Endodermal cell (in vitro differentiated cells): ENCODE results near the gene PRKCZ. TPM values are rescaled to one million over a fixed set of nuclear protein-coding genes. Genes with fewer than 3 reads are reported as not detected.

ENCODE experiments used
- DNase-seq: peaks from one replicate; pipeline ENCODE4 v3.0.0-alpha.2; 2017
- H3K27ac ChIP-seq: 2 replicates; pipeline ENCODE4 v1.5.1; 2013; ENCODE audit warnings: mild to moderate bottlenecking, low read depth, low read length, moderate library complexity
- H3K27me3 ChIP-seq: 2 replicates; pipeline ENCODE4 v1.6.1; 2013; ENCODE audit warnings: mild to moderate bottlenecking, low read length, moderate library complexity; ENCODE audit not compliant: insufficient read depth, control insufficient read depth, poor library complexity, severe bottlenecking
- H3K36me3 ChIP-seq: 2 replicates; pipeline ENCODE4 v1.7.0; 2013; ENCODE audit warnings: mild to moderate bottlenecking, low read length, moderate library complexity; ENCODE audit not compliant: control insufficient read depth, insufficient read depth
- H3K4me1 ChIP-seq: one replicate; pipeline ENCODE4 v1.7.0; 2013; ENCODE audit warnings: low read length; ENCODE audit not compliant: control insufficient read depth, insufficient read depth
- H3K4me3 ChIP-seq: 2 replicates; pipeline ENCODE4 v1.5.1; 2013; ENCODE audit warnings: mild to moderate bottlenecking, low read length, moderate library complexity
- H3K9ac ChIP-seq: 2 replicates; pipeline ENCODE4 v1.6.1; 2013; ENCODE audit warnings: mild to moderate bottlenecking, low read length, moderate library complexity; ENCODE audit not compliant: poor library complexity, severe bottlenecking; ENCODE audit errors: extremely low read depth
- H3K9me3 ChIP-seq: 2 replicates; pipeline ENCODE4 v1.6.1; 2013; ENCODE audit warnings: mild to moderate bottlenecking, low read length, moderate library complexity; ENCODE audit not compliant: control insufficient read depth
- H3K27ac Mint-ChIP-seq: 2 replicates; pipeline ENCODE4 v1.8.0; 2020; ENCODE audit warnings: mixed read lengths
- H3K27me3 Mint-ChIP-seq: 2 replicates; pipeline ENCODE4 v1.8.0; 2021; ENCODE audit warnings: mild to moderate bottlenecking, mixed read lengths; ENCODE audit not compliant: insufficient read depth
- H3K36me3 Mint-ChIP-seq: 2 replicates; pipeline ENCODE4 v1.8.0; 2020; ENCODE audit warnings: low read depth, mixed read lengths
- H3K4me1 Mint-ChIP-seq: 2 replicates; pipeline ENCODE4 v1.8.0; 2020; ENCODE audit warnings: mixed read lengths
- H3K4me3 Mint-ChIP-seq: 2 replicates; pipeline ENCODE4 v1.8.0; 2020; ENCODE audit warnings: mild to moderate bottlenecking, moderate library complexity, mixed read lengths
- H3K9me3 Mint-ChIP-seq: 2 replicates; pipeline ENCODE4 v1.8.0; 2020; ENCODE audit warnings: mild to moderate bottlenecking, mixed read lengths
- WGBS, 2 experiments: methylation state at CpG; one replicate each; pipeline versions ENCODE4 v1.1.5 to v1.1.7; 2013; ENCODE audit warnings: missing lambda C conversion rate in 2 of 2, mixed read lengths in 1 of 2; ENCODE audit not compliant: insufficient coverage in 1 of 2, insufficient read length in 1 of 2; 5-methylcytosine and 5-hydroxymethylcytosine counted together
- total RNA-seq, 2 donors: library from RNA; stranded (reverse); fragmentation: NEBNext Ultra II Directional in 1 of 2; extraction: Animal tissue kit (Norgen Biotek cat#: 25700) in 1 of 2; gene quantifications; 2 replicates in 1 of 2; 3 replicates in 1 of 2; pipeline ENCODE4 v1.2.1, GENCODE V29; 2021
- TF ChIP-seq, protein P1 (sequence below): fragments of 200-600 bp; sonication (generic); conservative IDR thresholded peaks from 2 replicates; pipeline ENCODE4 v1.5.0; 2021; ENCODE audit warnings: antibody characterized with exemption, mild to moderate bottlenecking

The PRKCZ gene
- total RNA-seq, 2 donors from 2014 or later: 49.9 to 68.5 TPM

DNA sequence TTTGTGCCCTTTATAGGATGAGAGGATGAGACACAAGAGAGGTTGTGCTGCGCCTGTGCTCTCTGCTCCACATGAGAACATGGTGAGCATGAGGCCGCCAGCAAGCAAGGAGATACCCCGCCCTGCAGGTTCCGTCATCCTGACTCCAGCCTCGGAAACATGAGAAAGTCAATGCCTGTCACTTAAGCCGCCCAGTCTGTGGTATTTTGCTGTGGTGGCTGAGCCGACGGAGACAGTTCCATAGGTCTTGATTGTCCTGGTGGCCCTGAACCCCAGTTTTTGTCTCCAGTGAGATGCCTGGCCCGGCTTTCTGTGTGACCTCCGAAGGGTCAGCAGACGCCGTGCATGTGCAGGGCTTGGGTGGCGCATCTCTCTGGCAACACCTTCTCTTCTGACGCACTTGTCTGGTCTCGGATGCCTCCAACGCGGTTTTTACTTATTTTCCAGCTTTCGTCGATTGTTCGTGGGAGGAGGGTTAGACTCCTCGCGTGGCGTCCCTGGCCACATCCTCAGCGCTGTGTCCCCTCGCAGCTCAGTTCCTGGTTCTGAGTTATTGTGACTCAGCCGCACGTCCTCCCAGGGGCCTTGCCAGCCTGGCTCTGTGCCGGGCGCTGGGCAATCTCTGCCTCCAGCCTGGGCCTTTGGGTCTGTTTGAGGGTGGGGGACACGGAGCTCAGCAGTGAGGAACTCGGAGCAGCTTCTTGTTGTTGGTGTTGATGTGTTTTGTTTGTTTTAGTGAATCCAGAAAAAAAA, 74.4 kb downstream of the PRKCZ start:
- peaks cover 6% of the 10 kb centered on the region for H3K9me3 ChIP-seq
- no peaks in the 10 kb centered on the region for H3K4me1 ChIP-seq
- H3K36me3 ChIP-seq: no peaks in the 10 kb centered on the region
- Mint-ChIP-seq H3K4me3 (no peak overlapping the region), H3K4me1 (no peaks in the 10 kb centered on the region), H3K27me3 (no peaks in the 10 kb centered on the region), H3K36me3 (peaks cover 22% of the 10 kb centered on the region), H3K9me3 (peaks cover 22% of the 10 kb centered on the region), H3K27ac (no peak overlapping the region)
- WGBS, 2 experiments: 96% methylated on average over 22 to 31 of the region's 31 CpGs
- H3K9ac ChIP-seq: no peak overlapping the region
- no peaks in the 10 kb centered on the region for H3K27me3 ChIP-seq
- no peak overlapping the region for H3K27ac ChIP-seq
- TF ChIP-seq, protein P1, sequence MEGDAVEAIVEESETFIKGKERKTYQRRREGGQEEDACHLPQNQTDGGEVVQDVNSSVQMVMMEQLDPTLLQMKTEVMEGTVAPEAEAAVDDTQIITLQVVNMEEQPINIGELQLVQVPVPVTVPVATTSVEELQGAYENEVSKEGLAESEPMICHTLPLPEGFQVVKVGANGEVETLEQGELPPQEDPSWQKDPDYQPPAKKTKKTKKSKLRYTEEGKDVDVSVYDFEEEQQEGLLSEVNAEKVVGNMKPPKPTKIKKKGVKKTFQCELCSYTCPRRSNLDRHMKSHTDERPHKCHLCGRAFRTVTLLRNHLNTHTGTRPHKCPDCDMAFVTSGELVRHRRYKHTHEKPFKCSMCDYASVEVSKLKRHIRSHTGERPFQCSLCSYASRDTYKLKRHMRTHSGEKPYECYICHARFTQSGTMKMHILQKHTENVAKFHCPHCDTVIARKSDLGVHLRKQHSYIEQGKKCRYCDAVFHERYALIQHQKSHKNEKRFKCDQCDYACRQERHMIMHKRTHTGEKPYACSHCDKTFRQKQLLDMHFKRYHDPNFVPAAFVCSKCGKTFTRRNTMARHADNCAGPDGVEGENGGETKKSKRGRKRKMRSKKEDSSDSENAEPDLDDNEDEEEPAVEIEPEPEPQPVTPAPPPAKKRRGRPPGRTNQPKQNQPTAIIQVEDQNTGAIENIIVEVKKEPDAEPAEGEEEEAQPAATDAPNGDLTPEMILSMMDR: no peak
- H3K4me3 ChIP-seq: no peak overlapping the region
- no peak for DNase-seq

DNA sequence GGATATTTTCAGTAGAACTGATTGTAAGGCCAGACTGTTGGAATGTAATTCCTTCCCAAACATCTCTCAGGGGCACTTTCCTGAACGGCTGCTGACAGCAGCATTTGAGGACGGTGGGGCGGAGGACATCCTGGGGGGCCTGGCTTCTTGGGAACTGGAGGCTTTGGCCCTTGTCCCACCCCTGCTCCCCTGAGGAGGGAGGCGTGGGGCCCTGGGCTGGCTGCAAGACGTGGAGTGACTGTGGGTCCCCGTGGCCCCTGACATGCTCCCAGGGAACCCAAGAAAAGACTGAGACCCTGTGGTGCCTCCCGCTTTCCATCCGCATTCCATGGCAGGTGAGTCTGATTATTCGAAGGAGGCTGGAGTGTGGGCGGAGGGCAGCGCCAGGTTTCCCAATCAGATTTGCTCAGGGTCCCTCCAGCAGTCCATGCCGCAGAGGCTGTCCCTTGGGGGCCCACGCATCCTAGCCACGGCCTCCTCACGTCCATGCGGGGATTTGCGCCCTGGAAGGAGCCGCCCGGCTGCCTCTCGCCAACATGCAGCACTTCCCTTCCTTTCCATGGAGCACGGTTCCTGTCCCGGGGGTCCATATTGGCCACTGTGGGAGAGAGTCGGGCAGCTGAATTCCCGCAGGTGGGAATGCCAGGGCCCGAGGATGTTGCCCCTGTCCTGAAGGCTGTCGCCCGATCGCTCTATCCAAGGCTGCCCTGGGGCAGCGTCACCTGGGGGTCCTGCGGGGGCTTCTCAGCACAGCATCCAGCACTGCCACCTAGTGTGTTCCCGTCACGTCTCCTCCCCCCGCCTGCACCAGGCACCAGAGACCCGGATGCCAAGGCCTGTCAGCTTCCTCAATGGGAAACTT, 75.4 kb downstream of the PRKCZ start:
- H3K27ac Mint-ChIP-seq: peak overlapping the region; percentile 21
- TF ChIP-seq, protein P1: no peak
- Histone ChIP-seq H3K9ac (no peak overlapping the region), H3K36me3 (no peaks in the 10 kb centered on the region), H3K27me3 (no peaks in the 10 kb centered on the region), H3K27ac (no peak overlapping the region), H3K4me3 (no peak overlapping the region), H3K9me3 (peaks cover 6% of the 10 kb centered on the region), H3K4me1 (no peaks in the 10 kb centered on the region)
- H3K4me1 Mint-ChIP-seq: no peaks in the 10 kb centered on the region
- peaks cover 15% of the 10 kb centered on the region for H3K36me3 Mint-ChIP-seq
- no peak overlapping the region for H3K4me3 Mint-ChIP-seq
- DNase-seq: no peak
- no peaks in the 10 kb centered on the region for H3K27me3 Mint-ChIP-seq
- WGBS, 2 experiments: 90 to 91% methylated on average over 27 to 34 of the region's 34 CpGs
- H3K9me3 Mint-ChIP-seq: peaks cover 14% of the 10 kb centered on the region

DNA sequence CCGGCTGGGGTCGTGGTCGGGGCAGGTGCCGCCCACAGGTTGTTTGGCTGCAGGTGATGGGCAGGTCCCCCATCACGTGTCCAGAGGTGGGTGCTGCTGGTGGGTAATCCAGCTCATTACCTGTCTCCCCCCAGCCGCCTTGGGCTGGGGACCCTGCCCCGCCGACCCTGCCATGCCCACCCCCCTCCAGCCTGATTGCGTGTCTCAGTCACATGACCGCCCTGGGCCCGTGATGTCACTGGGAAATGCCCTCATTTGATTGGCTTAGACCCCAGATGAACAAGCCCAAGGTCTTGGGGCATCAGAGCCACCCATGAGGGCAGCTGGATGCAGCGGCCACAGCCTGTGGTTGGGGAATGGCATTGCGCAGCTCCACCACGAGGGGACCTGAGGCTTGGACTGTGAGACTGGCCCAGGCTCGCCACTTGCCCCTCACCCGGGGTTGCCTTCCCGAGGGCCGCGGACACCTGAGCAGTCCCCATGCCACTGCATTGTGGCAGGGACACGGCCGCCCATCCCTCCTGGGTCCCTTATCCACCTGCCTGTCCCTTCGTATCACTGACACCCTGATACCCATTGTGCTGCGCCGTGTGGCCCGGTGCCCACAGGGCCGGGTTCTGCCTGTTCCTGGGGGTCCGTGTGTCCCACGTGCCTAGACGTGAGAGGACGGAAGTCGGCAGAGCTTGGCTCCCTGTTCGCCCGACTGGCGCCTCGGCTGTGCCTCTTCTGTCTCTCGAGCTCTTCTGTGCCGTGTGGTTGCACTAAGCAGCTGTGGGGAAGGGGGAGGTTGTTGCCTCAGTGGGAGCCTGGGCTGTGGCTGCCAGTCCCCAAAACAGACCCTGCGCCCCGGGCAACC, 76.3 kb downstream of the PRKCZ start:
- no peak overlapping the region for H3K4me3 ChIP-seq
- H3K9ac ChIP-seq: no peak overlapping the region
- no peaks in the 10 kb centered on the region for H3K9me3 ChIP-seq
- H3K27me3 Mint-ChIP-seq: no peaks in the 10 kb centered on the region
- no peak overlapping the region for H3K27ac ChIP-seq
- H3K27ac Mint-ChIP-seq: no peak overlapping the region
- TF ChIP-seq, protein P1: no peak
- H3K4me1 ChIP-seq: no peaks in the 10 kb centered on the region
- no peaks in the 10 kb centered on the region for H3K4me1 Mint-ChIP-seq
- H3K36me3 ChIP-seq: no peaks in the 10 kb centered on the region
- H3K9me3 Mint-ChIP-seq: peaks cover 6% of the 10 kb centered on the region
- H3K27me3 ChIP-seq: no peaks in the 10 kb centered on the region
- peaks cover 9% of the 10 kb centered on the region for H3K36me3 Mint-ChIP-seq
- H3K4me3 Mint-ChIP-seq: no peak overlapping the region
- 95 to 96% methylated on average over 18 to 39 of the region's 39 CpGs for WGBS, 2 experiments
- no peak for DNase-seq
